CD4-positive, alpha-beta T cell treated with Interleukin-6 at 100 ng/mL for 8 hours (primary cell): Measurements from ENCODE around the gene C19orf53.
"Not testable (repeated sequence)": the region's sequence is repeated elsewhere in the genome, so short reads cannot be mapped to it uniquely, and the experiment has no call there.

ENCODE experiments used
- DNase-seq: peaks from one replicate; pipeline ENCODE4 v3.0.0-alpha.2; 2020; ENCODE audit warnings: mixed read lengths, low spot score

The C19orf53 gene

DNA sequence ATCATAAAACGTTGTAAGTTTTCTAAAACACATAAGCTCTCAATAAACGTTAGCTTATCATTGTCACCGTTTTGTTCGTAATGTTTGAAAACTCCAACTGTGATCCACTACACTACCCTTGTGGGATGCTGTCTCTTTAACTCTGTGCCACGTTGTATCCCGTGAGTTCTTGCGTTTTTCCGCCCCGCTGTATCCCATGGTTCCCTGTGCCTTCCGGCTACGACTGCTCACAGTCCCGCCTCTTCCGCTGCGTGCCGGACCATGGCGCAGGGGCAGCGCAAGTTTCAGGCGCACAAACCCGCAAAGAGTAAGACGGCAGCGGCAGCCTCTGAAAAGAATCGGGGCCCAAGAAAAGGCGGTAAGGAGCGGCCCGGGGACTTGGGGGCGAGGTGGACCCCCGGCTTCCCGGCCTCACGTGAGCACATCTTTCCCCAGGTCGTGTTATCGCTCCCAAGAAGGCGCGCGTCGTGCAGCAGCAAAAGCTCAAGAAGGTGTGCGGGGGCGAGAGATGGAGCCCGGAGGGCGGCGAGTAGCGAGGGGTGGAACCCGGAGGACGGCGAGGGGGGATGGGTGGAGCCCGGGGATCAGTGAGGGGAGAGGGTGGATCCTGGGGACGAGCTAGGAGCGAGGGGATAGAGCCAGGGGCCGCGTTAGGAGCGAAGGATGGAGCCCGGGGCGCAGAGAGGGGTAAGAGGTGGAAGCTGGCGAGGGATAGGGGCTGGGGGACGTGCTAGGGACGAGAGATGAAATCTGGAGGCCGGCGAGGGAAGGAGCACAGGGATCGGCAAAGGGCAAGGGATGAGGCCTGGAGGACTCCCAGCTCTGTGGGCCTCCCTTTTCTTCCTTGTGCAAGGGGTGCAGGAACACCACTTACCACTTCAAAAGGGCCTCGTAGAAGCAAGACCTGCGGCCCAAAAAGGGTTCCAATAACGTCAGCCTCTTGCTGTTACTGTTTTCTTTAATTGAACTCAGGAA is at the start of gene C19orf53:
Gene C19orf53, plus strand, starts transcription at position 240 of the 975 bp plus-strand sequence. Its CDS starts 22 bp downstream, at position 262.
- peak; percentile 86 for DNase-seq

DNA sequence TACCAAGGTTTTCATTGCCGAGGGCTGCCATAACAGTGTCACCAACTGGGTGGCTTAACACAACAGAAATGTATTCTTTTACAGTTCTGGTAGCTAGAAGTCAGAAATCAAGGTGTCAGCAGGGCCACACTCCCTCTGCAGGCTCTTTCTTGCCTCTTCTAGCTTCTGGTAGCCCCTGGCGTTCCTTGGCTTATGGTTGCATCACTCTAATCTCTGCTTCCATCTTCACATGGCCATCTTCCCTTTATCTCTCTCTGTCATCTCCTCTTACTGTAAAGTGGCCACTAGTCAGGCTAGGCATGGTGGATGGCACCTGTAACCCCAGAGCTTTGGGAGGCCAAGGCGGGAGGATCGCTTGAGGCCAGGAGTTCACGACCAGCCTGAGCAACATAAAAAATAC is 47.9 kb upstream of the C19orf53 start:
- no peak for DNase-seq

DNA sequence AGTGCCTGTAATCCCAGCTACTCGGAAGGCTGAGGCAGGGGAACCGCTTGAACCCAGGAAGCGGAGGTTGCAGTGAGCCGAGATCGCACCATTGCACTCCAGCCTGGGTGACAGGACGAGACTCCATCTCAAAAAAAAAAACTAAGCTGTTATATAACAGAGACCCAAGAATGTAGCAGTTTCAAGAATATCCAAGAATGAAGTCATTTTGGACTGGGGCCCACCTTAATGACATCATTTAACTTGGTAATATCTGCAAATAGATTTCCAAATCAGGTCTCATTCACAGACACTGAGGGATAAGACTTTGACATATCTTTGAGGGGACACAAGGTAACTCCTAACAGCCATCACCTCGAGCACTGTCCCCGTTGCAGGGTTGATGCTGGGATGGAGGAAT is 46.5 kb upstream of the C19orf53 start:
- no peak for DNase-seq

DNA sequence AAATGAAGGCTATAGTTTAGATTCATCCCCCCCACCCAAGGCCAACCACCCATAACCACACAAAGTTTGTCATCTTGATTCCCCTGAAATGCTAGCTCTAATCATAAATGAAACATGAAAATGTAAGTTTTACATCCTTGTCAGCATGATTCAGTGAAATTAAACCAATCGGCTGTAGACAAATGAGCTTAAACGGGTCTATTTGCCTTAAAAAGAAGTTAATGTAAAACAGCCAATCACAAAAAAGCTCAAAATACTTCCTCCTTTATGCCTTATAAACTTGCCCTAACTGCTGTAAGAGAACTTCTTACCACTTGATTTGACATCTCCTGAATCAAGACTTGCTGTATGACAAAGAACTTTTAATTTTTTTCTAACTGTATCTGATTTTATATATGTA is 44.4 kb upstream of the C19orf53 start:
- no peak for DNase-seq

DNA sequence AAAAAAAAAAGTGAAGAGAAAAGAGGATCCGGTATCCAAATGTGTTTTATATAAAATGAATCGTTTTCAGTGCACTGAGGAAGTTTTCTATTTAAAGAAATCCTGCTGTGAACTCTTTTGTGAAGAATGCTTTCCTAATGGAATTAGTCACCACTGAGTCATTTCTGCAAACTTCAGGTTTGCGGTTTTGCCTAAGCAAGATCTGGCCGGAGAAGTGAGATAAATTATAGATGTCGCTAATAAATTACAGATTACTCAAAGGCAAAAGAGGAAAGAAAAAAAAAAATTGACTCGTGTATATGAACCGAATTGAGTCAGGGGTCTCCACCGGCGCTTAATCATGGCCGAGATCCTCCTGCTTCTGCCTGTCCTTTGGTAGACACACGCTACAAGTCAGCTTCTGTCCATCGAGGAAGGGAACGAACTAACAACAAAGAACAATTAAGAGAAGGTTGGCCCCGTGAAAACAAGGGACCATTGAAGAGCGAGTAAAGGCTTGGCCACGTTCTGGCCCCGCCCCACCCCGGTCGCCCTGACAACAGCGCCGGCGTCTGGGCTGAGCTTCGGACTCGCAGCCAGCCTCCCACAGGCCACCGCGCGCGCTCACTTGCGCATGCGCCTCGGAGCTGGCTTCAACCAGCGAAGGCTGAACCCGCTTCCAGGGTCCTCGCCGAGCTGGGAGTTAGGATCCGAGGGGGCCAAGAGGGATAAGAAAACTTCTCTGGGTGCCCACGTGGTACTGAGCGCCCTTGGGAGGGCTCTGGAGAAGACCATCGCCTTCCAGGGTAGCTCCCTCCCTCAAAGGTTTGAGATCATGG is 42.9 kb upstream of the C19orf53 start:
- peak; percentile 94 for DNase-seq

DNA sequence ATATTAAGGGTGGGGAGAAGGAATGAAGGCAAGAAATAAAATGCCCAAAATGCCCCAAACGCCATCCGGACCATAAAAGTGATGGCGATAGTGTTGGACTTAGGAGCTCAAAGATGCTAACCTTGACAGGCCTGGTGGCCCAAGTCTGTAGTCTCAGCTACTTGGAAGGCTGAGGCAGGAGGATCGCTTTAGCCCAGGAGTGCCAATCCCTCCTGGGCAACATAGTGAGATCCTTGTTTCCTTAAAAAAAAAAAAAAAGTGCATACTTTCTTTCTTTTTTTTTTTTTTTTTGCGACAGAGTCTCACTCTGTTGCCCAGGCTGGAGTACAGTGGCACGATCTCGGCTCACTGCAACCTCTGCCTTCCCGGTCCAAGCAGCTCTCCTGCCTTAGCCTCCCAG is 41.9 kb upstream of the C19orf53 start:
- no peak for DNase-seq

DNA sequence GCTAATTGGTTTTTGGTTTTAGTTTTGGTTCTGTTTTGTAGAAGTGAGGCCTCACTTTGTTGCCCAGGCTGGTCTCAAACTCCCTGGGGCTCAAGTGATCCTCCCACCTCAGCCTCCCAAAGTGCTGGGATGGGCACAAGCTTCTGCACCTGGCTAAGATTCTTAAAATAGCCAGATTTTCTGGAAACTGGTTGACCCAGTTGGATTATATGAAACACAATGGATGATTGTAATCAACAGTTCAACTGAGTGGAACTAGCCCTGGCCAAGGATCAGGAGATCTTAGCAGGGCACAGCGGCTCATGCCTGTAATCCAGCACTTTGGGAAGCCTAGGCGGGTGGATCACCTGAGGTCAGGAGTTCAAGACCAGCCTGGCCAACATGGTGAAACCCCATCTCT is 39.5 kb upstream of the C19orf53 start:
- no peak for DNase-seq

DNA sequence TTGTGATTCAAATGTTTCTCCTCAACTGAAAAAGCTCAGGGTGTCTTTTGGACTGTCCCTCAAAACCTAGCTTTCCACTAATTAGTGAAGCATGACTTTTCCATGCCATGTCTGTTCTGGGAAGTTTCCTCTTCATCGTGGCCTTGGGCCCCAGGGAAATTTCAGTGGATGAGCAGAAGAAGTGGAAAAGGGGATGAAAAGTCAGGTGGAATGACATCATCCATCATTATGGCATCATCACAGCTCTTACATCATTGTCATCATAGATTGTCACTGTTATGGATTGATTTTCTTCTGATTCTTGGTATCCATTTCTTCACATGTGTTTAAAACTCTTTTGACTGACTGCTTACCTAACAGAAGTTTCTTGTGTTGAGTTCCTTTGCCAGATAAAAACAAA is 36.2 kb upstream of the C19orf53 start:
- no peak for DNase-seq

DNA sequence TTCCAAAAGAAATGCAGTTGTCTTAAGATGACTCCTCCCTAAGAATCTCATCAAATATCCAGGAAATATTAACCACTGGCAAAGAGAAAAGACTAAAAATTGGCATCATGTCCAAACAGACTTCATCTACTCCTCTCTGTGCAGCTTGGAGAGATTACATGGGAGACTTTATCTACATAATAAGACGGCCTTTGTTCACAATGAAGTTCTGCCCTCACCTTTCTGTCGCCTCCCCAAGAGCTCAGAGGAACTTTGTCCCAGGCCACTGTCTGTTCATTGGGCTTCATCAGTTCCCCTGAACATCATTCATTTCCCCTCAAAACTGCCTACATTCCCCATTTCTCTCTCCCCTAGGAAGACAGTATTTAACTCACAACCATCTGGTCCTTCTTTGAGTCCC is 32.4 kb upstream of the C19orf53 start:
- no peak for DNase-seq

DNA sequence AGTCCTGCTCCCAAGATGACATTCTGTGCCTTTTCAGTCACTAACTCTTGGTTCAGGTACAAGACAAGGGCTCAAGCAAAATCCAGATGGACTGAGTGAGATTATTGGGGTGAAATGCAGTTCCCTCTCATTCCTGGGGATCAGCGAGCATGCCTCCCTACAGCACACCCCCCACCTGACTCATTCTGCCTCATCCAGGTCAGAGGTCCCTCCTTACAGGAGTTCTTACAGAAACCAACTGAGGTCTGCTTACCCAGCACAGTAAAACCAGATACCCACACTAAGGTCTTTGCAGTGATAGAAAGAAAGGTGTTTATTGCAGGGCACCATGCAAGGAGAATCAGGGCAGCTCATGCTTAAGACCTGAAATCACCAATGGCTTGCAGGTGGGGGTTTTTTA is 31.5 kb upstream of the C19orf53 start:
- DNase-seq, result no peak

DNA sequence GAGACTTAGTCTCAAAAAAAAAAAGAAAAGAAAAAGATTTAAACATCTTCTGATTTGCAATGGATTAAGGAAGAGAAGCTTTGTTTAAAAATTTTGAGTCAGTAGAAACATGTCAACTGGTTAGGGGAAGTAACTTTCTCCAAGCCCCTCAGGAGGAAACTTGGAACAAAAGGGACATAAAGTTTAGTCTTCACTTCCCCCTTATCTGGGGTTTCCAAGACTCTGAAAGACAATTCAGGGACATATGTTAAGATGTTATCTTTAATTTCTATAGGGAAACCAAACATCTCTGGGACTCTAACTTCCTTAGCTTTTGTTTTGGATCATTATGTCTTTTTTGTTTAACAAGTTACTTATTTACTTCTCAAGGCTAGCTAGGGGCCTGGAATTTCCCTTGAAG is 30.1 kb upstream of the C19orf53 start:
- no peak for DNase-seq

DNA sequence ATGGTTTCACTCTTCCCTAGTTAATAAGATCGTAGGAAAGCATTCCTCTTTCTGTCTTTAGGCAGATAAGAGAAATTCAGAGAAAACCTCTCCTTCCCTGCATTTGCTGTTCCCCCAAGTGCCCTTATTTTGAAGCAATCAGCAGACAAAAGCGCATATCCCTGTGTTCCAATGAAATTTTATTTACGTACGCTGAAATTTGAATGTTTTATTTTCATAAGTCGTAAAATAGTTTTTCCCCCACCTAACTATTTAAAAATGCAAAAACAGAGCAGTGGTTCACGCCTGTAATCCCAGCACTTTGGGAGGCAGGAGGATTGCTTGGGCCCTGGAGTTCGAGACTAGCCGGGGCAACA is 27.2 kb upstream of the C19orf53 start:
- DNase-seq, result no peak

DNA sequence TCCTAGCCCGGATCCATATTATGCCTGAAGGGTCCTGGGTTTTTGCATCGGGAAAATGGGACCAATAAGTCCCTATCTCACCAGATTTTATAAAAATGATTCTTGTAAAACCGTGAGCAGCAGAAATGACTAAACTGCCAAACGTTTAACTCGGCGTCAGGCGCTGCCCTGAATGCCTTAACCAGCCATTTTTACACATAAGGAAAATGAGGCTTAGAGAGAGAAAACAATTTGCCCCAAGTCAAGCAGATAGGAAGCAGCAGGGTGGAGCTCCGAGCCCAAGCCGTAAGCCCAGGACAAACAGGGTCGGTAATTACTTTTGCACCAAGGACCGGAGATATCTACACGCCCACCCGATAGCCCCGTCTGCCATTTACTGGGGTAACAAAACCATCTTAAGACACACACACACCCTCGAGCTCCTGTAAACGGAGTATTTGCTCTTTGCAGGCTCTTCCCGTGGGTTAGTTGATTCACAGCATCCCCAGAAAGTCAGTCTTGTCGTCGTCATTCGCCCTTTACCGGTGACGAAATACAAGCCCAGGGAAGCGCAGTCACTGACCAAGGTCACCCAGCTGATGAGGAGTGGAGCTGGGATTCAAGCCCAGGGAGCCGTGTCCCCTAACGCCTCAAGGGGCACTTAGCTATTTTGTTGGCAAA is 26.0 kb upstream of the C19orf53 start:
- DNase-seq, result no peak

DNA sequence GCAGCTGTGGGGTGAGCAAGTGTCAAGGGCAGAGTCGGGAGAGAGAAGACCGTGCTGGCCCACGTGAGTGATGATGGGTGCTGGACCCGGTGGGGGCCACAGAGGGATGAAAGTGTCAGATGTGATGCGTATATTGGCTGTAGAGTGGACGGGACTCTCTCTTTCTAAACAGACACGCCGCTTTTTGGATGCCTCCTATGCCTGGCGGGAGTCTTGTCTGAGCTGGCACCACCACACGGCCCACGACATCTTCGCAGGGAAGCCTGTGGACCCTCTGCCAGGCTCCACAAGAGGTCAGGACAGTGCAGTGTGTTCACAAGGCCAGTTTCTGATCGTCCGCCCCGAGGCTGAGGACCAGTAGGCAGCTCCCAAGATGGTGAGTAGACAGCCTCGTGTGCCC is 22.8 kb upstream of the C19orf53 start:
- DNase-seq, result no peak

DNA sequence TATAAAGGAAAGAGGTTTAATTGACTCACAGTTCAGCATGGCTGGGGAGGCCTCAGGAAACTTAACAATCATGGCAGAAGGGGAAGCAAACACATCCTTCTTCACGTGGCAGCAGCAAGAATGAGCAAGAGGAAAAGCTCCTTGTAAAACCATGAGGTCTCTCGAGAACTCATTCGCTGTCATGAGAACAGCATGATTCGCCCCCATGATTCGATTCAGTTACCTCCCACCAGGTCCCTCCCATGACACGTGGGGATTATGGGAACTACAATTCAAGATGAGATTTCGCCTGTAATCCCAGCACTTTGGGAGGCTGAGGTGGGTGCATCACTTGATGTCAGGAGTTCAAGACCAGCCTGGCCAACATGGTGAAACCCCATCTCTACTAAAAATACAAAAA is 20.6 kb upstream of the C19orf53 start:
- DNase-seq, result not testable (repeated sequence)

DNA sequence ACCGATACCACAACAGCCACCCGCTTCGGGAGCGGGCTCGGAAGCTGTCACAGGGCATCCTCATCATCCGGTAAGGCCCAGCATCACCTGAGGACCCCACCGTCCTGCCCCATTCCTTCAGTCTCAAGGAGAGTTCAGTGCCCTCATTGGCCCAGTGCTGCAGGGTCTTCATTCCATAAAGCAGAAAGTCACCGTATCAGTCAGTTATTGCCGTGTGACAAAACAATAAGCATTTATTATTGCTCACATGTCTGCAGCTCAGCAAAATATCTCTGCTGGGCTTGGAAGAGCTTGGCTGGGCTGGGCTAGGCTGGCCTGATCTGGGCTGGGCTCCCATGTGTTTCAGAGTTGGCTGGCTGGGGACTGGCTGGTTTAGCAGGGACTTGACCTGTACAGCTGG is 18.0 kb upstream of the C19orf53 start:
- no peak for DNase-seq

DNA sequence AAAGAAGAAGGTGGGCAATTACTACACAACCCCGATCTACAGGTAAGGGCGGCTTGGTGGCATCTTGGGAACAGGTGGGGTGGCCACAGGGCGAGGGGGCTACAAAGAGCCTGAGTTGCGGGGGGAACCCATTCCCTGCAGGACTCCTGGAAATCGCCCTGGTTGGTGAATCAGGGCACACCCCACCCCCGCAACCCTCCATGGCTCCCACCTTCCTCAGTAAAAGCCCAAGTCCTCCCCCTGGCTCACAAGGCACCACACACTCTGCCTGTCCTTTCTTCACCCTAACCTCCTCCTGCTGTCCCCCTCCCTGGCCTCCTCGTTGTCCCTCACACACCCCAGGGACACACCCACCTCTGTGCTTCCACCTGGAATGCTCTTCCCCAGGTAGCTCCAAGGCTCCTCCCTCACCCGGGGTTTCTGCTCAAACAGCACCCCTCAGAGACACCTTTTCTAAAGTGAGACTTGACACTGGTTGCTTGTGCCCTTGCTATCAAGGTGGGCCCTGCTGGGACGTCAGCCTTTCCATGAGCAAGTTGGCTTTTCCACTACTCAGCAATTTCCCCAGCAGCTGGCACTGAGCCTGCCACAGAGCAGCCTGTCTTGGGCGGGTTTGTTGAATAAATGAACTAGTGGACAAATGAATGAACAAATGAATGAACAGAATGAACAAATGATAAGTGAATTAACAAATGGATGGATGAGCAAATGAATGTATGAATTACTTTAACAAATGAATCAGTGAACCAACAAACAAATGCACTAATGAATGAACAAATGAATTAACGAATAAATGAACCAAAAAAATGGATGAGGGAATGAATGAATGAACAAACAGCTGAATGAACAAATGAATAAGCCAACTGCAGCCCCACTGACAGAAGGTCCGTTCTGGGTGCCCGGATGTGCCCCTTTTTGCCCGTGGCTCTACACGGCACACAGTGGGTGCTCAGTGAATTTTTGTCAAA is 16.2 kb upstream of the C19orf53 start:
- DNase-seq, result no peak

DNA sequence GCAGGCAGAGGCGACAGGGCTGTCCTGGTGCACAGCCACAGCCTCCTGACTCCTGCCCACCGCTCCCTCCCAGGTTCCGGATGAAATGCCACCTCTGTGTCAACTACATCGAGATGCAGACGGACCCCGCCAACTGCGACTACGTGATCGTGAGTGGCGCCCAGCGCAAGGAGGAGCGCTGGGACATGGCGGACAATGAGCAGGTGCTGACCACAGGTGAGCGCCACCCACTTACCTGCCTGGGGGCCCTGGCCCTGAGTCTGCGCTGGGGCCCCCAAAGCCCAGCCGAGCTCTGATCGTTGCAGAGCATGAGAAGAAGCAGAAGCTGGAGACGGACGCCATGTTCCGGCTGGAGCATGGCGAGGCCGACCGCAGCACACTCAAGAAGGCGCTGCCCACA is 15.5 kb upstream of the C19orf53 start:
- DNase-seq, result no peak

DNA sequence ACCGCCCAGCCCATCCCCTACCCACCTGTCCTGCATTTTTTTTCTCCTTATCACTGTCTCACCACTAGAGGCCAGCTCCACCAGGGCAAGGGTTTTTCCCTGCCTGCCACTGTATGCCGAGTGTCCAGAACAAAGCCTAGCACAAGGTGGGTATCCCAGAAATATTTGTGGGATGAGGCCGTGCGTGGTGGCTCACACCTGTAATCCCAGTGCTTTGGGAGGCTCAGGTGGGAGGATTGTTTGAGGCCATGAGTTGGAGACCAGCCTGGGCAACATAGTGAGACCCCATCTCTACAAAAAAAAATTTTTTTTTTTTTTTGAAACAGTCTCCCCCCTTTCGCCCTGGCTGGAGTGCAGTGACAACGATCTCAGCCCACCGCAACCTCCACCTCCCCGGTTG is 12.8 kb upstream of the C19orf53 start:
- DNase-seq, result no peak

DNA sequence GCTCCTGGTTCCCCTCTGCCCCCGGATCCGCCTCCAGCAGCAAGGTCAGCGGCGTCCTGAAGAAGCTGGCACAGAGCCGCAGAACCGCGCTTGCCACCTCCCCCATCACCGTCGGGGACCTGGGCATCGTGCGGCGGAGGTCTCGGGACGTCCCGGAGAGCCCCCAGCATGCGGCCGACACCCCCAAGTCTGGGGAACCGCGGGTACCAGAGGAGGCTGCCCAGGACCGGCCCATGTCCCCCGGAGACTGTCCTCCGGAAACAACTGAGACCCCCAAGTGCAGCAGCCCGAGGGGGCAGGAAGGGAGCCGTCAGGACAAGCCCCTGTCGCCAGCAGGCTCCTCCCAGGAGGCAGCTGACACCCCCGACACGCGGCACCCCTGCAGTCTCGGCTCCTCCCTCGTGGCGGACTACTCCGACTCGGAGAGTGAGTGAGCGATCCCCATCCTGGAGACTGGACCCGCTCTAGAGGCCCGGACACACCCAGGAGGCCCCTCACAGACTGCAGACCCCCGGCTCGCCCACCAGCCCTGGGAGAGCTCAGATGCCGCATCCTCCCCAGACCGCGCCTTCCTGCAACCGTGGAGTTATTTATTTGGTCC is 11.5 kb upstream of the C19orf53 start:
- DNase-seq, result no peak

DNA sequence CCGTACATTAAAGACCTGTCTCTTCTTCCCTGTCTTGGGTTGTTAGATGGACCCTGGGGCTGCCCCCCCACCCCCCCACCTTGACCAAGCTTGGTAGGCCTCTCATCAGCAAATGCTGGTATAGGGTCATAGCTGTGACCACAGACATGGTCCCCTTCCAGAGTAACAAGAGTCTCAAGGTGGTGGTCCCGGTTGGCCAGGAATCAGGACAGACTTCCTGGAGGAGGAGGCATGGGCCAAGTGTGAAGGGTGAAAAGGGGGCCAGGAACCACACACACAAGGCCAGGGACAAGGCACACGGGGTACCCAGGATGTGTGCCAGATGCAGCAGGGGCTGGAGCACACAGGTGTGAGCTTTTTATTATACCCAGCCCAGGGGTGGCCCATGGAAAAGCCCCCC is 11.0 kb upstream of the C19orf53 start:
- no peak for DNase-seq
